Cardiac fibroblast (primary cell): ENCODE results near the gene FSTL4.

Experiments used
- DNase-seq, 2 donors: peaks; one replicate each; pipeline versions ENCODE4 v3.0.0 to v3.0.0-alpha.2; 2010; ENCODE audit warnings: low read depth in 2 of 2
- H3K4me3 ChIP-seq, 2 donors: replicated peaks in 1 of 2; 1 replicate in 1 of 2; 2 replicates in 1 of 2; pipeline ENCODE4 v1.5.1; 2011; ENCODE audit warnings: low read depth in 2 of 2, low read length in 2 of 2, mild to moderate bottlenecking in 2 of 2, moderate library complexity in 1 of 2
- TF ChIP-seq, protein P1 (sequence below): IDR thresholded peaks from one replicate; pipeline ENCODE4 v1.5.1; 2011; ENCODE audit warnings: low read depth, mild to moderate bottlenecking, low read length, inconsistent platforms

The FSTL4 gene

DNA sequence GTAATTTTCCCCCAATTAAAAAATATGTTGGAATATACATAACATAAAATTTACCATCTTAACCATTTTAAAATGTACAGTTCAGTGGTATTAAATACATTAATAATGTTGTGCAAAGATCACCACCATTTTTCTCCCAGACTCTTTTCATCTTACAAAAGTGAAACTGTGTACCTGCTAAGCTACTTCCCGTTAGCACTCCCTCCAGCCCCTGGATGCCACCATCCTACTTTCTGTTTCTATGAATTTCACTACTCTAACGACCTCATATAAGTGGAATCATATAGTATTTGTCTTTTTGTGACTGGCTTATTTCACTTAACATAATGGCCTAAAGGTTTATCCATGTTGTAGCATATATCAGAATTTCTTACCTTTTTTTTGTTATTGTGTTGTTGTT lies 447.6 kb downstream of the FSTL4 start:
- no peak for DNase-seq
- TF ChIP-seq, protein P1, sequence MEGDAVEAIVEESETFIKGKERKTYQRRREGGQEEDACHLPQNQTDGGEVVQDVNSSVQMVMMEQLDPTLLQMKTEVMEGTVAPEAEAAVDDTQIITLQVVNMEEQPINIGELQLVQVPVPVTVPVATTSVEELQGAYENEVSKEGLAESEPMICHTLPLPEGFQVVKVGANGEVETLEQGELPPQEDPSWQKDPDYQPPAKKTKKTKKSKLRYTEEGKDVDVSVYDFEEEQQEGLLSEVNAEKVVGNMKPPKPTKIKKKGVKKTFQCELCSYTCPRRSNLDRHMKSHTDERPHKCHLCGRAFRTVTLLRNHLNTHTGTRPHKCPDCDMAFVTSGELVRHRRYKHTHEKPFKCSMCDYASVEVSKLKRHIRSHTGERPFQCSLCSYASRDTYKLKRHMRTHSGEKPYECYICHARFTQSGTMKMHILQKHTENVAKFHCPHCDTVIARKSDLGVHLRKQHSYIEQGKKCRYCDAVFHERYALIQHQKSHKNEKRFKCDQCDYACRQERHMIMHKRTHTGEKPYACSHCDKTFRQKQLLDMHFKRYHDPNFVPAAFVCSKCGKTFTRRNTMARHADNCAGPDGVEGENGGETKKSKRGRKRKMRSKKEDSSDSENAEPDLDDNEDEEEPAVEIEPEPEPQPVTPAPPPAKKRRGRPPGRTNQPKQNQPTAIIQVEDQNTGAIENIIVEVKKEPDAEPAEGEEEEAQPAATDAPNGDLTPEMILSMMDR = no peak
- no peak overlapping the region for H3K4me3 ChIP-seq

DNA sequence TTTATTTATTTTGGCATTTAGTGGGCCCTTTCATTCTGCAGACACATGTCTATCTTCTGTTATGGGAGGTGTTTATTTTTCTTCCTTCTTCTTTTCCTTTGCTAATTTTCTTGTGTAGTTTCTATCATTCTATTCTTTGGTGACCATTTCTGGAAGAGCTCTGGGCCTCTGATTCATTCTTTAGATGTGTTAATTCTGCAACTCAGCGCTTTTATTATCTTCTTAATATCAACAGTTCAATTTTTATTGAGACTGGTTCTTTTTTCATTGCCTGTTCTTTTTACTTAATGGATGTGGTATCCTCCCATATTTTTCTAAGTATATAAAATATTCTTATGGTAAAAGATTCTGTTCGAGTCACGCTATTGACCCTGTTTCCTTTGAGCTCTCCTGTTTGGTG lies 448.5 kb downstream of the FSTL4 start:
- DNase-seq = no peak
- H3K4me3 ChIP-seq = no peak overlapping the region
- TF ChIP-seq, protein P1 = no peak

DNA sequence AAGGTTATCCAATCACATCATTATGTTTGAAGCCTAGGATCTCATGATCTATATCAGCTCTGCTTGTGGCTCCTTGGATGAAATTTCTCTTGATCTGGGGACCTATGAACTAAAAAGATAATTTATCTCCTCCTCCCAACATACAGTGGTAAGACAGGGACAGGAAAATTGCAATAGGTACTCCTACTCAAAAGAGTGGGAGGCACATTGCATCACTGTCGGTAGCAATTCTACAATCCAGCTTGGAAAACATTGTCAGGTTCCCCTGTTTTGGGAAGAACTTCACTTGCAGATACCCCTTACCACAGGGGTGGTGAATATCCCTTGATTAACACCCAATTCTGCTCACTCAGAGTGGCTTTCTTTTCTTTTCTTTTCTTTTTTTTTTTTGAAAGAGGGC lies 452.8 kb downstream of the FSTL4 start:
- no peak for DNase-seq
- no peak overlapping the region for H3K4me3 ChIP-seq
- TF ChIP-seq, protein P1 = no peak

DNA sequence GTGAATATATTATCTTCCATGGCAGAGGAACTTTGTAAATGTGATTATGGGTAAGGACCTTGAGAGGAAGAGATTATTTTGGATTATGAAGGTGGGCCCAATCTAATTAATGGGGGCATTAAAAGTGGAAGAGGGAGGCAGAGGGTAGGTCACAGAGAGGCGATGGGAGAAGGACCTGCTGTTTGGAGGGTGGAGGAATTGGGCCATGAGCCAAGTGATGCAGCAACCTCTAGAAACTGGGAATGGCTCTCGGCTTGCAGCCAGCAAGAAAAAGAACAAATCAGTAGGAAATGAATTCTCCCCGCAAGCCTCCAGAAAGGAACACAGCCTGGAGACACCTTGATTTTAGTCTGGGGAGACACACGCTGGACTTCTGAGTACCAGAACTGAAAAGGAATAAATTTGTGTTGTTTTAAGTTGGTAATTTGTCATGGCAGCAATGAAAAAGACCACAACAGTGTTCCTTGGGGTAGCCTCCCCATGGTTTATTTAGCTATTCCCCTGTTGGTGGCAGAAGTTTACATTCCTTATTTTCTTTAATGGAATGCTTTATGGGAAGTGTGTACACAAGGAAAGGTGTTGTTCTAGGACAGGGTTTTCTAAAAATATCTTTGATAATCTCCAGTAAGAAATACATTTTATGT lies 456.9 kb downstream of the FSTL4 start:
- TF ChIP-seq, protein P1 = no peak
- H3K4me3 ChIP-seq = no peak overlapping the region
- DNase-seq = no peak

DNA sequence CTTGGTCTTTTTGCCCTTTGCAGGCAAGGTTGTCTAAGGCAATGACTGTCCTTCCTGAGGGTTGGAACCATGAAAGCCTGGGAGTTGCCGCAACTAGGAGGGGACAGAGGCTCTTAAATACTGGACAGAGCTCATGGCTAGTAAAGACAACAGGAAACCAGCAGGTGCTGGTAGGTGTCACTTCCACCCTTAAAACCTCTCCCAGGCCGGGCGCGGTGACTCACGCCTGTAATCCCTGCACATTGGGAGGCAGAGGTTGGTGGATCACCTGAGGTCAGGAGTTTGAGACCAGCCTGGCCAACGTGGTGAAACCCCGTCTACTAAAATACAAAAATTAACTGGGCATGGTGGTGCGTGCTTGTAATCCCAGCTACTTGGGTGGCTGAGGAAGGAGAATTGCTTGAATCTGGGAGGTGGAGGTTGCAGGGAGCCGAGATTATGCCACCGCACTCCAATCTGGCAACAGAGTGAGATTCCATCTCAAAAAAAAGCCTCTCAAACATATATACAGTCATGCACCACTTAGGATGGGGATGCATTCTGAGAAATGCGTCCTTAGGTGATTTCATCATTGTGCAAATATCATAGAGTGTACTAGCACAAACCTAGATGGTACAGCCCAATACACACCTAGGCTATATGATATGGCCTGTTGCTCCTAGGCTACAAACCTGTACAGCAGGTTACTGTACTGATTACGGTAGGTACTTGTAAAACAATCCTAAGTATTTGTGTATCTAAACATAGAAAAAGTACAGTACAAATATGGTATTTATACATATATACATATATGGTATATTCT lies 457.9 kb downstream of the FSTL4 start:
- no peak overlapping the region for H3K4me3 ChIP-seq
- no peak for DNase-seq
- TF ChIP-seq, protein P1 = no peak

DNA sequence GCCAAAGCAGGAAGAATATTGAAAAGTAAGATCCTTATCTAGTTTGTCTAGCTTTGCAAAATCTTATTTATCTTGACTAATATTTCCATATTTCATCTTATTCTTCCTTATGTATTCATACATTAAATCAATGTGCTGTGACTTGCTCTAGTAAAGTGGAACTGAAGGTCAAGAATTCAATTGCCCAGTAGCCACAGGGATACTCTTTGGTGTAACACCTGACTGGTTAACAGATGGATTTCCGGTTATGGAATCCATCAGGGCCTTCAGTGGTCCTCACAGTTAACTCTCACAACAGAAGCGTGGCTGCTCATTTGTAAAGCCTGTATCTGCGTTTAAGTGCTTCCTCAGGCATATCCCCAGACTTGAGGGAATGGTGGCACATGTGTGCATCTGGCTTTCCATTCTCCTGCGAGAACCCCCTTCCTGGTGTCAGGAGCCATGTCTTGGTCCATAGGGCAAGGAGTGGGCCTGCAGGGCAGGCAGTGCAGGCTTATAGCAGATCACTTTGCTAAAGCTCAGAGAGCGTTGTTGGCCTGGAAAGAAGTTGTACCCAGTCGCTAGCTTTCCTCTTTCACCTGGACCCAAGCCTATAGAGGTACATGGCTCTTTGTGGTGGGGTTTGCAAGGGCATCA lies 461.3 kb downstream of the FSTL4 start:
- DNase-seq = no peak
- TF ChIP-seq, protein P1 = no peak
- no peak overlapping the region for H3K4me3 ChIP-seq
